K562 (cell line): ENCODE data around the gene IGSF23.

Experiments used
- EGR1 ChIP-seq: fragments of 450-650 bp; conservative IDR thresholded peaks from 2 replicates; pipeline ENCODE4 v1.6.1; 2017; ENCODE audit warnings: mild to moderate bottlenecking
- EHMT2 ChIP-seq: fragments of 450-650 bp; IDR thresholded peaks from 2 replicates; pipeline ENCODE4 v1.6.1; 2018; ENCODE audit warnings: antibody characterized with exemption
- EZH2 ChIP-seq: IDR thresholded peaks from 2 replicates; pipeline ENCODE4 v1.6.1; 2012; ENCODE audit warnings: low read depth, mild to moderate bottlenecking, inconsistent platforms, low read length, borderline replicate concordance
- GTF2F1 ChIP-seq: IDR thresholded peaks from 2 replicates; pipeline ENCODE4 v1.6.1; 2011; ENCODE audit warnings: low read depth, low read length, improper control_type of control experiment
- NFATC3 ChIP-seq: fragments of 450-650 bp; IDR thresholded peaks from 2 replicates; pipeline ENCODE4 v1.6.1; 2017; ENCODE audit warnings: mild to moderate bottlenecking
- SRSF7 ChIP-seq: fragments of 200-400 bp; formaldehyde crosslinking; optimal IDR thresholded peaks from 2 replicates; pipeline ENCODE3; 2017; ENCODE audit warnings: mild to moderate bottlenecking, low read depth, low read length
- STAT5A ChIP-seq: IDR thresholded peaks from 2 replicates; pipeline ENCODE4 v1.6.1; 2012; ENCODE audit warnings: low read length, inconsistent platforms, borderline replicate concordance
- ZFP36 ChIP-seq: fragments of 150-350 bp; IDR thresholded peaks from 2 replicates; pipeline ENCODE4 v1.6.1; 2018; ENCODE audit warnings: low read length, low read depth; ENCODE audit not compliant: partially characterized antibody
- TF ChIP-seq, protein P1 (sequence below): fragments of 250-450 bp; sonication (Bioruptor Pico); IDR thresholded peaks from 2 replicates; pipeline ENCODE4 v1.8.0; 2021; ENCODE audit warnings: moderate library complexity, mild to moderate bottlenecking, inconsistent platforms

DNA sequence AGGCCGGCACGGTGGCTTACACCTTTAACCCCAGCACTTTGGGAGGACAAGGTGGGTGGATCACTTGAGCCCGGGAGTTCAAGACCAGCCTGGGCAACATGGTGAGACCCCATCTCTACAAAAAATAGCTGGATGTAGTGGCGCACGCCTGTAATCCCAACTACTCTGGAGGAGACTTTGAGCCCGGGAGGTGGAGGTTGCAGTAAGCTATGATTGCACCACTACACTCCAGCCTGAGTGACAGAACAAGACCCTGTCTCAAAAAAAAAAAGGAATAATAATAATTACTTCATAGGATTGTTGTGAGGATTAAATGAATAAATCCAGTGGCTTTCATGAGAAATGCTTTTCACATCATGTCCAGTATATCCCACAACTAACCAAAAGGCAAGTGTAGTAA lies 8.0 kb downstream of the IGSF23 start:
- no peak for TF ChIP-seq EZH2
- TF ChIP-seq EHMT2: no peak
- no peak for TF ChIP-seq GTF2F1
- TF ChIP-seq, protein P1, sequence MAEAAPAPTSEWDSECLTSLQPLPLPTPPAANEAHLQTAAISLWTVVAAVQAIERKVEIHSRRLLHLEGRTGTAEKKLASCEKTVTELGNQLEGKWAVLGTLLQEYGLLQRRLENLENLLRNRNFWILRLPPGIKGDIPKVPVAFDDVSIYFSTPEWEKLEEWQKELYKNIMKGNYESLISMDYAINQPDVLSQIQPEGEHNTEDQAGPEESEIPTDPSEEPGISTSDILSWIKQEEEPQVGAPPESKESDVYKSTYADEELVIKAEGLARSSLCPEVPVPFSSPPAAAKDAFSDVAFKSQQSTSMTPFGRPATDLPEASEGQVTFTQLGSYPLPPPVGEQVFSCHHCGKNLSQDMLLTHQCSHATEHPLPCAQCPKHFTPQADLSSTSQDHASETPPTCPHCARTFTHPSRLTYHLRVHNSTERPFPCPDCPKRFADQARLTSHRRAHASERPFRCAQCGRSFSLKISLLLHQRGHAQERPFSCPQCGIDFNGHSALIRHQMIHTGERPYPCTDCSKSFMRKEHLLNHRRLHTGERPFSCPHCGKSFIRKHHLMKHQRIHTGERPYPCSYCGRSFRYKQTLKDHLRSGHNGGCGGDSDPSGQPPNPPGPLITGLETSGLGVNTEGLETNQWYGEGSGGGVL (CRISPR knock-in tag): no peak
- no peak for TF ChIP-seq NFATC3
- TF ChIP-seq STAT5A: no peak
- TF ChIP-seq ZFP36: no peak
- no peak for TF ChIP-seq EGR1
- TF ChIP-seq SRSF7: no peak
